Measurements from ENCODE around the gene FTMT.
"Not testable (repeated sequence)": the region's sequence is repeated elsewhere in the genome, so short reads cannot be mapped to it uniquely, and the experiment has no call there.

The FTMT gene

GRCh38 chr5:121851643-121852574 lies at the start of gene FTMT:
Gene FTMT, plus strand, starts transcription at chr5:121851882. Its CDS starts 82 bp downstream, at chr5:121851964.
- no peak for DNase-seq

GRCh38 chr5:121805251-121805650 lies 46.4 kb upstream of the FTMT start:
- not testable (repeated sequence) for DNase-seq

GRCh38 chr5:121805911-121806310 lies 45.8 kb upstream of the FTMT start:
- no peak for DNase-seq

GRCh38 chr5:121816164-121816563 lies 35.5 kb upstream of the FTMT start:
- no peak for DNase-seq

GRCh38 chr5:121819682-121820261 lies 31.9 kb upstream of the FTMT start:
- no peak for DNase-seq

GRCh38 chr5:121833617-121834016 lies 18.1 kb upstream of the FTMT start:
- no peak for DNase-seq

- no peak for DNase-seq
Observed at GRCh38 chr5:121834021-121834420, 17.7 kb upstream of the FTMT start.

- DNase-seq: no peak
Observed at GRCh38 chr5:121841892-121842291, 9.8 kb upstream of the FTMT start.

- DNase-seq: no peak
Observed at GRCh38 chr5:121850272-121850671, 1.4 kb upstream of the FTMT start.

- no peak for DNase-seq
Observed at GRCh38 chr5:121853850-121854249, 2.2 kb downstream of the FTMT start.

- no peak for DNase-seq
Observed at GRCh38 chr5:121862801-121863200, 11.1 kb downstream of the FTMT start.

GRCh38 chr5:121863753-121864285 lies 12.1 kb downstream of the FTMT start:
- DNase-seq: no peak

GRCh38 chr5:121867403-121867802 lies 15.7 kb downstream of the FTMT start:
- no peak for DNase-seq

GRCh38 chr5:121870489-121870888 lies 18.8 kb downstream of the FTMT start:
- DNase-seq: no peak

- no peak for DNase-seq
Observed at GRCh38 chr5:121872856-121873255, 21.2 kb downstream of the FTMT start.

- no peak for DNase-seq
Observed at GRCh38 chr5:121873409-121873808, 21.7 kb downstream of the FTMT start.

GRCh38 chr5:121885630-121886029 lies 33.9 kb downstream of the FTMT start:
- no peak for DNase-seq

- no peak for DNase-seq
Observed at GRCh38 chr5:121887727-121888126, 36.0 kb downstream of the FTMT start.

- DNase-seq: no peak
Observed at GRCh38 chr5:121890297-121890858, 38.7 kb downstream of the FTMT start.

GRCh38 chr5:121897341-121897740 lies 45.7 kb downstream of the FTMT start:
- DNase-seq: no peak

GRCh38 chr5:121899346-121899745 lies 47.7 kb downstream of the FTMT start:
- DNase-seq: no peak
